Measurements from ENCODE around the gene DAPK2.

GRCh38 chr15:63971904-63972303 is 74.4 kb downstream of the DAPK2 start:
- TF ChIP-seq CTCF (IDR thresholded peaks at IDR 0.05) (no peak), POLR2A (IDR thresholded peaks at IDR 0.05) (no peak), EP300 (IDR thresholded peaks at IDR 0.05) (no peak)
